PC-9 (cell line): ENCODE measurements around the gene ECSCR. TPM values are rescaled to one million over a fixed set of nuclear protein-coding genes. Genes with fewer than 3 reads are reported as not detected.
A peak's percentile ranks its signal among the peaks of the same experiment; 100 is the strongest.

Experiments used
- BruUV-seq: library from RNA; stranded (reverse); fragments of 400-500 nt; replicated peaks from 2 replicates; lab custom pipeline; 2021; lab: Mats Ljungman, UMichigan
- CTCF ChIA-PET: fragments of 300-600 bp; sonication (Branson Sonifier 250); formaldehyde crosslinking; loops from one replicate; lab custom pipeline; 2022; ENCODE audit warnings: antibody characterized with exemption; lab: Charles Lee
- POLR2A ChIA-PET: fragments of 300-600 bp; sonication (Branson Sonifier 250); formaldehyde crosslinking; loops from one replicate; lab custom pipeline; 2022; ENCODE audit warnings: antibody characterized with exemption; ENCODE audit not compliant: unreplicated experiment; lab: Charles Lee
- DNase-seq, 2 experiments: peaks; one replicate each; pipeline versions ENCODE4 v3.0.0 to v3.0.0-alpha.2; 2015 to 2022; ENCODE audit warnings: mixed read lengths in 1 of 2
- H2AFZ ChIP-seq: fragments of 200-600 bp; sonication (generic); 2 replicates; pipeline ENCODE4 v1.8.1; 2017; ENCODE audit warnings: antibody characterized with exemption
- H3F3A ChIP-seq: fragments of 200-600 bp; sonication (generic); 2 replicates; pipeline ENCODE4 v1.8.1; 2017; ENCODE audit warnings: antibody characterized with exemption, mild to moderate bottlenecking, low read depth; ENCODE audit not compliant: insufficient read depth
- H3K27ac ChIP-seq: fragments of 200-600 bp; sonication (generic); 2 replicates; pipeline ENCODE4 v1.6.1; 2016; ENCODE audit warnings: mixed run types
- H3K27me3 ChIP-seq: fragments of 200-600 bp; sonication (generic); 2 replicates; pipeline ENCODE4 v1.6.1; 2016; ENCODE audit warnings: low read depth, mixed run types; ENCODE audit not compliant: insufficient read depth
- H3K36me3 ChIP-seq: fragments of 200-600 bp; sonication (generic); 2 replicates; pipeline ENCODE4 v1.6.1; 2016; ENCODE audit warnings: low read depth, mixed run types
- H3K4me1 ChIP-seq: fragments of 200-600 bp; sonication (generic); replicated peaks from 2 replicates; pipeline ENCODE4 v1.6.1; 2016; ENCODE audit warnings: mixed run types; ENCODE audit not compliant: insufficient read depth
- H3K4me2 ChIP-seq: fragments of 200-600 bp; sonication (generic); 2 replicates; pipeline ENCODE4 v1.6.1; 2017; ENCODE audit warnings: mixed run types
- H3K4me3 ChIP-seq: fragments of 200-600 bp; sonication (generic); 2 replicates; pipeline ENCODE4 v1.6.1; 2016; ENCODE audit warnings: mixed run types
- H3K79me2 ChIP-seq: fragments of 200-600 bp; sonication (generic); 2 replicates; pipeline ENCODE4 v1.6.1; 2017; ENCODE audit warnings: low read depth, mixed run types
- H3K9me2 ChIP-seq: fragments of 200-600 bp; sonication (generic); 2 replicates; pipeline ENCODE4 v1.8.1; 2017; ENCODE audit warnings: mild to moderate bottlenecking; ENCODE audit not compliant: insufficient read depth
- H3K9me3 ChIP-seq: fragments of 200-600 bp; sonication (generic); 2 replicates; pipeline ENCODE4 v1.8.1; 2016; ENCODE audit warnings: low read depth; ENCODE audit not compliant: insufficient read depth
- H4K20me1 ChIP-seq: fragments of 200-600 bp; sonication (generic); 2 replicates; pipeline ENCODE4 v1.8.1; 2017; ENCODE audit not compliant: insufficient read depth
- EZH2 ChIP-seq: fragments of 200-600 bp; sonication (generic); IDR thresholded peaks from 2 replicates; pipeline ENCODE4 v1.8.0; 2017; ENCODE audit warnings: antibody characterized with exemption, low read depth
- intact Hi-C: fragments of 100-400 bp; cut with micrococcal nuclease; formaldehyde crosslinking; loops from one replicate; pipeline ENCODE4 v1.10.0; 2022; ENCODE audit not compliant: unreplicated experiment
- total RNA-seq: library from RNA; stranded (reverse); gene quantifications from 2 replicates; pipeline ENCODE4 v1.2.3, GENCODE V29; 2021
- TF ChIP-seq, protein P1 (sequence below): fragments of 200-600 bp; sonication (generic); conservative IDR thresholded peaks from 2 replicates; pipeline ENCODE4 v1.6.1; 2017; ENCODE audit warnings: mixed run types, antibody characterized with exemption, mild to moderate bottlenecking, moderate library complexity

Gene ECSCR
- total RNA-seq, 1 experiment from 2014 or later, result not detected

DNA sequence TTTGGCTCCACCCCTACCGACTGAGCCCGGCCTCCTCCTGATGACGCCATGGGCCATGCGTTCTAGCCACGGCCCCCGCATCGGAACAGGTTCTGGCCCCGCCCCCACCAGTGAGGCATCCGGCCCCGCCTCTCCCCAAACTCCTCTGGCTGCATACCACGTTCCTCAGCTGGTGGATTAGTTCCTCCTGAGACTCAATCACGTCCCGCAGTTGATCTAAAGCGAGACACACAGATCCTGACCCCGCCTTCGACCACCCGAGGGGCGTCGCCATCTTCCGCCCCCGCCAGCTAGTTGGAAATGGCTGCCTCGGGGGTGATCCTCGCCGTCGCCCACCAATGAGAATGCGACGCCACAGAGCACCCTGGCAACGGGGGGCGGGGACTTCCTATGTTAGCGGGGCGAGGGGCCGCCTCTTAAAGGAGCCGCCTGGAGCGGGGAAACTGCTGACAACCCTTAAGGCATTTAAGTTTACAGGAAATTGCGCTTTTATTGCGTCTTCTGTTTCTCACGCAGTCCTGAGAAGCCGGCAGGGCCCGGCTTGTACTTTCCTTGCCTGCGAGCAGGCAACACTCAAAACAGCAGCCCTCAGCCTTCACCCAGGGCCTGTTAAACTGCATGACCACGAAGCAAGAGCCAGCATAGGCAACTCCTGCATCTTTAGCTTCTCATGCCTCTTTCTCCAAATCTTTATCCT is 58.6 kb downstream of the ECSCR start, which contains the start of gene SPATA24:
Gene SPATA24 (minus strand): TSS at position 303 of the 697 bp plus-strand sequence. CDS start 29 bp downstream, at position 274.
- TF ChIP-seq, protein P1, sequence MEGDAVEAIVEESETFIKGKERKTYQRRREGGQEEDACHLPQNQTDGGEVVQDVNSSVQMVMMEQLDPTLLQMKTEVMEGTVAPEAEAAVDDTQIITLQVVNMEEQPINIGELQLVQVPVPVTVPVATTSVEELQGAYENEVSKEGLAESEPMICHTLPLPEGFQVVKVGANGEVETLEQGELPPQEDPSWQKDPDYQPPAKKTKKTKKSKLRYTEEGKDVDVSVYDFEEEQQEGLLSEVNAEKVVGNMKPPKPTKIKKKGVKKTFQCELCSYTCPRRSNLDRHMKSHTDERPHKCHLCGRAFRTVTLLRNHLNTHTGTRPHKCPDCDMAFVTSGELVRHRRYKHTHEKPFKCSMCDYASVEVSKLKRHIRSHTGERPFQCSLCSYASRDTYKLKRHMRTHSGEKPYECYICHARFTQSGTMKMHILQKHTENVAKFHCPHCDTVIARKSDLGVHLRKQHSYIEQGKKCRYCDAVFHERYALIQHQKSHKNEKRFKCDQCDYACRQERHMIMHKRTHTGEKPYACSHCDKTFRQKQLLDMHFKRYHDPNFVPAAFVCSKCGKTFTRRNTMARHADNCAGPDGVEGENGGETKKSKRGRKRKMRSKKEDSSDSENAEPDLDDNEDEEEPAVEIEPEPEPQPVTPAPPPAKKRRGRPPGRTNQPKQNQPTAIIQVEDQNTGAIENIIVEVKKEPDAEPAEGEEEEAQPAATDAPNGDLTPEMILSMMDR, result no peak
- TF ChIP-seq EZH2, result no peak
- Histone ChIP-seq H3K4me1 (peaks cover 15% of the 10 kb centered on the region), H2AFZ (peak within 1 kb of the TSS; percentile 76), H3K4me3 (peak within 1 kb of the TSS; percentile 67), H4K20me1 (no peaks in the 10 kb centered on the region), H3K27me3 (no peaks in the 10 kb centered on the region), H3F3A (peaks cover 8% of the 10 kb centered on the region; the same call in 1 of the 2 replicates), H3K79me2 (no peaks in the 10 kb centered on the region), H3K9me2 (no peaks in the 10 kb centered on the region), H3K36me3 (no peaks in the 10 kb centered on the region), H3K27ac (peak within 1 kb of the TSS; percentile 78), H3K4me2 (peak within 1 kb of the TSS; percentile 95), H3K9me3 (no peaks in the 10 kb centered on the region)
- intact Hi-C loops, result no loop called here
- BruUV-seq, result no TSS peak
- DNase-seq, result peak; percentile 91 to 95
- POLR2A ChIA-PET, result interaction anchor here (0.6 kb wide), 2 partner anchors 358 to 1066 kb away, joined by 5 to 24 read pairs; no protein-coding TSS in a partner anchor
- CTCF ChIA-PET, result no interaction called here

- Histone ChIP-seq H3K79me2 (no peaks in the 10 kb centered on the region), H3K9me3 (no peaks in the 10 kb centered on the region), H4K20me1 (no peaks in the 10 kb centered on the region), H3K4me2 (peak overlapping the region; percentile 95), H2AFZ (peak overlapping the region; percentile 76), H3K4me1 (peaks cover 15% of the 10 kb centered on the region), H3F3A (peaks cover 8% of the 10 kb centered on the region; the same call in 1 of the 2 replicates), H3K9me2 (no peaks in the 10 kb centered on the region), H3K27ac (peak overlapping the region; percentile 78), H3K4me3 (peak overlapping the region; percentile 67), H3K27me3 (no peaks in the 10 kb centered on the region), H3K36me3 (no peaks in the 10 kb centered on the region)
- ChIA-PET POLR2A (interaction anchor here (0.5 to 0.6 kb wide), 2 partner anchors 93 to 358 kb away, joined by 5 to 8 read pairs; no protein-coding TSS in a partner anchor), CTCF (interaction anchor here (0.5 to 0.6 kb wide), 3 partner anchors 347 to 1125 kb away, joined by 4 to 9 read pairs (median 7); no protein-coding TSS in a partner anchor)
- no peak for TF ChIP-seq EZH2
- TF ChIP-seq, protein P1, result no peak
- BruUV-seq, result TSS peak; percentile 70
- intact Hi-C loops, result no loop called here
- no peak for DNase-seq
Observed at GRCh38 chr5:139403418-139403786, 59.1 kb downstream of the ECSCR start.

- H3K4me3 ChIP-seq, result peak overlapping the region; percentile 67; the same call in 1 of the 2 replicates
- peak overlapping the region; percentile 78; the same call in 1 of the 2 replicates for H3K27ac ChIP-seq
- no peaks in the 10 kb centered on the region for H3K9me3 ChIP-seq
- H4K20me1 ChIP-seq, result no peaks in the 10 kb centered on the region
- no peaks in the 10 kb centered on the region for H3K9me2 ChIP-seq
- ChIA-PET POLR2A (no interaction called here), CTCF (interaction anchor here (0.5 to 0.7 kb wide), 5 partner anchors 61 to 1125 kb away, joined by 3 to 12 read pairs (median 7); no protein-coding TSS in a partner anchor)
- H3K79me2 ChIP-seq, result no peaks in the 10 kb centered on the region
- peak overlapping the region; percentile 95 for H3K4me2 ChIP-seq
- H3K4me1 ChIP-seq, result peaks cover 15% of the 10 kb centered on the region
- no peaks in the 10 kb centered on the region for H3K27me3 ChIP-seq
- no peaks in the 10 kb centered on the region for H3K36me3 ChIP-seq
- no TSS peak for BruUV-seq
- H2AFZ ChIP-seq, result no peak overlapping the region
- intact Hi-C loops, result no loop called here
- no peak for TF ChIP-seq EZH2
- TF ChIP-seq, protein P1, result peak; percentile 62
- H3F3A ChIP-seq, result peaks cover 8% of the 10 kb centered on the region; the same call in 1 of the 2 replicates
- DNase-seq, result no peak
Observed at GRCh38 chr5:139402561-139403158, 59.9 kb downstream of the ECSCR start.
